Glomerular visceral epithelial cell (primary cell): Measurements from ENCODE around the gene BCL7A.
A peak's percentile ranks its signal among the peaks of the same experiment; 100 is the strongest.

Experiments
- DNase-seq: peaks from one replicate; pipeline ENCODE4 v3.0.0-alpha.2; 2016; ENCODE audit errors: extremely low spot score

The BCL7A gene

GRCh38 chr12:122079033-122079531 lies 57.4 kb downstream of the BCL7A start:
- no peak for DNase-seq

GRCh38 chr12:122079532-122080081 lies 57.9 kb downstream of the BCL7A start:
- DNase-seq: peak; percentile 5

GRCh38 chr12:122080149-122081082 lies 58.7 kb downstream of the BCL7A start:
- DNase-seq: peak; percentile 83

GRCh38 chr12:122081083-122081696 lies 59.5 kb downstream of the BCL7A start:
- peak; percentile 49 for DNase-seq

- DNase-seq: peak; percentile 23
Measured at GRCh38 chr12:122081697-122082221, 60.1 kb downstream of the BCL7A start.

- no peak for DNase-seq
Measured at GRCh38 chr12:122082621-122083356, 61.1 kb downstream of the BCL7A start.

GRCh38 chr12:122084857-122085405 lies 63.2 kb downstream of the BCL7A start:
- no peak for DNase-seq

GRCh38 chr12:122085591-122085990 lies 63.9 kb downstream of the BCL7A start:
- no peak for DNase-seq

- no peak for DNase-seq
Measured at GRCh38 chr12:122086116-122086515, 64.4 kb downstream of the BCL7A start.

- no peak for DNase-seq
Measured at GRCh38 chr12:122086641-122087285, 65.1 kb downstream of the BCL7A start.

GRCh38 chr12:122087431-122088178 lies 65.9 kb downstream of the BCL7A start:
- peak; percentile 55 for DNase-seq

- DNase-seq: no peak
Measured at GRCh38 chr12:122088179-122088810, 66.6 kb downstream of the BCL7A start.

GRCh38 chr12:122089077-122089476 lies 67.4 kb downstream of the BCL7A start:
- no peak for DNase-seq

GRCh38 chr12:122090759-122091515 lies 69.3 kb downstream of the BCL7A start:
- peak; percentile 49 for DNase-seq

- no peak for DNase-seq
Measured at GRCh38 chr12:122093098-122093883, 71.6 kb downstream of the BCL7A start.

GRCh38 chr12:122094137-122094734 lies 72.6 kb downstream of the BCL7A start:
- DNase-seq: no peak
